ENCODE measurements around the gene TSHZ2. TPM values are rescaled to one million over a fixed set of nuclear protein-coding genes. Genes with fewer than 3 reads are reported as not detected.

The TSHZ2 gene
- total RNA-seq, 4 donors from 2014 or later = 1.0 to 3.5 (median 2.8) TPM

DNA sequence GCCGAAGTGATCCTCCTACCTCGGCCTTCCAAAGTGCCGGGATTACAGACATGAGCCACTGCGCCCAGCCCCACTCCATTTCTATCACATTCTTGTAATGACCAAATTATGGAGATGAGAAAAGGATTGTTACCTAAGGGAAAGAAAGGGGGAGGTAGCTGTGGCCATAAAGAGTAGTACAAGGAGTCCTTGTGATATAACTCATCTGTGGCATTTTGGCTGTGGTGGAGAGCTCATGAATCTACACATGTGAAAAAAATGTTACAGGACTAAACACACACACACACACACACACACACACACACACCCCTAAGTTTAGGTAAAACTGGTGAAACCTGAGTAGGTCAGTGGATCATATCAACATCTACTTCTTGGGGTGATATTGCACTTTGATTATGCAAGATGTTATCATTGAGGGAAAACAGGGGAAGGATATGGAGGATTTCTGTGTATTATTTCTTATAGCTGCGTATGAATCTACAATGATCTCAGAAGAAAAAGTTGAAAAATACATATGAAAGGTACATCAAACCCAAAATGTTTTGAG, 251.5 kb downstream of the TSHZ2 start:
- ATAC-seq (no peak), DNase-seq (no peak)
- Histone ChIP-seq H3K4me3 (no peak overlapping the region), H3K27me3 (no peaks in the 10 kb centered on the region), H3K27ac (no peak overlapping the region), H3K9me3 (no peaks in the 10 kb centered on the region), H3K4me1 (no peaks in the 10 kb centered on the region), H3K36me3 (no peaks in the 10 kb centered on the region)
- intact Hi-C loops (cut with DNase I; ENCODE audit: low total_unique reads) (no loop called here), in situ Hi-C loops (cut with MboI; ENCODE audit: low sequenced_read_pairs in 4 of 4) (no loop called here)
- no peak for TF ChIP-seq POLR2A (IDR thresholded peaks at IDR 0.05)

DNA sequence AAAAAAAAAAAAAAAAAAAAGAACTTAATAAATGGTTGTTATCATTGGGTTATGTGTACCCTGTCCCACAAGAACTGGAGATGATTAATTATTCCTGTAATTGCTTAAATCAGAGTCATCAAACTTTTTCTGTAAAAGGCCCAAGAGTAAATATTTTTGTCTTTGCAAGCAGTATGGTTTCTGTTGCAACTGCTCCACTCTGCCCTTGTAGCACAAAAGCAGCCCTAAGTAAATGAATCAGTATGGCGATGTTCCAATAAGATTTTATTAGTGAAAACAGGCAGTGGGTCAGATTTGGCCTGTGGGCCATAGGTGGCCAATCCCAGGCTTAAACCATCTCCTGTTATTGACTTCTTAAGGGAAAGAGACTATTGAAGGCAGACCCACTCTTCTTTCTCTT, 252.7 kb downstream of the TSHZ2 start:
- H3K9me3 ChIP-seq = no peaks in the 10 kb centered on the region
- no peaks in the 10 kb centered on the region for H3K36me3 ChIP-seq
- no peaks in the 10 kb centered on the region for H3K4me1 ChIP-seq
- in situ Hi-C loops (cut with MboI; ENCODE audit: low sequenced_read_pairs in 4 of 4) = no loop called here
- no peaks in the 10 kb centered on the region for H3K27me3 ChIP-seq
- ATAC-seq (no peak), DNase-seq (no peak)
- intact Hi-C loops (cut with DNase I; ENCODE audit: low total_unique reads) = no loop called here
- no peak overlapping the region for H3K27ac ChIP-seq
- TF ChIP-seq POLR2A (IDR thresholded peaks at IDR 0.05) = no peak
- TF ChIP-seq, protein P1, sequence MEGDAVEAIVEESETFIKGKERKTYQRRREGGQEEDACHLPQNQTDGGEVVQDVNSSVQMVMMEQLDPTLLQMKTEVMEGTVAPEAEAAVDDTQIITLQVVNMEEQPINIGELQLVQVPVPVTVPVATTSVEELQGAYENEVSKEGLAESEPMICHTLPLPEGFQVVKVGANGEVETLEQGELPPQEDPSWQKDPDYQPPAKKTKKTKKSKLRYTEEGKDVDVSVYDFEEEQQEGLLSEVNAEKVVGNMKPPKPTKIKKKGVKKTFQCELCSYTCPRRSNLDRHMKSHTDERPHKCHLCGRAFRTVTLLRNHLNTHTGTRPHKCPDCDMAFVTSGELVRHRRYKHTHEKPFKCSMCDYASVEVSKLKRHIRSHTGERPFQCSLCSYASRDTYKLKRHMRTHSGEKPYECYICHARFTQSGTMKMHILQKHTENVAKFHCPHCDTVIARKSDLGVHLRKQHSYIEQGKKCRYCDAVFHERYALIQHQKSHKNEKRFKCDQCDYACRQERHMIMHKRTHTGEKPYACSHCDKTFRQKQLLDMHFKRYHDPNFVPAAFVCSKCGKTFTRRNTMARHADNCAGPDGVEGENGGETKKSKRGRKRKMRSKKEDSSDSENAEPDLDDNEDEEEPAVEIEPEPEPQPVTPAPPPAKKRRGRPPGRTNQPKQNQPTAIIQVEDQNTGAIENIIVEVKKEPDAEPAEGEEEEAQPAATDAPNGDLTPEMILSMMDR (IDR thresholded peaks at IDR 0.05 in 4 of 5, conservative IDR thresholded peaks at IDR 0.05 in 1 of 5) = no peak
- H3K4me3 ChIP-seq = no peak overlapping the region

DNA sequence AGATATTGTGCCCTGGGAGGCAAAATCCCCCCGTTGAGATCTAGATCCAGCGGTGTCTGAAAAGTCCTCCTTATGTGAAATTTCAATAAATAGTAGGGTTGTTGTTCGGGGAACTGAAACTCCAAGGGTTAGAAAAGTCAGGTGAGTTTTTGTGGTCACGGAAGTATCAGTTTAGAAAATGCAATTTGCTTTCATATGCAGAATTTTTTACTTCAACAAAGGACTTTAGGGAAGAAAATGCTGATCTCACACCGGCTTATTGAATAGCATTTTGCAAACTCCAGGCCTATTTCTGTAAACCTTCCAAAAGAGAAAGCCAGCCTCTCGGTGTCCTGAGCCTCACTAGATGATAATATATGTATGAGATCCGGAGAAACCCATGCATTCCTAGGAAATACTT, 254.7 kb downstream of the TSHZ2 start:
- Histone ChIP-seq H3K27me3 (no peaks in the 10 kb centered on the region), H3K4me1 (no peaks in the 10 kb centered on the region), H3K36me3 (no peaks in the 10 kb centered on the region), H3K4me3 (no peak overlapping the region), H3K27ac (no peak overlapping the region), H3K9me3 (no peaks in the 10 kb centered on the region)
- intact Hi-C loops (cut with DNase I; ENCODE audit: low total_unique reads) (no loop called here), in situ Hi-C loops (cut with MboI; ENCODE audit: low sequenced_read_pairs in 4 of 4) (no loop called here)
- DNase-seq (no peak), ATAC-seq (no peak)
- TF ChIP-seq, protein P1 (IDR thresholded peaks at IDR 0.05 in 4 of 5, conservative IDR thresholded peaks at IDR 0.05 in 1 of 5) = no peak
- TF ChIP-seq POLR2A (IDR thresholded peaks at IDR 0.05) = no peak

DNA sequence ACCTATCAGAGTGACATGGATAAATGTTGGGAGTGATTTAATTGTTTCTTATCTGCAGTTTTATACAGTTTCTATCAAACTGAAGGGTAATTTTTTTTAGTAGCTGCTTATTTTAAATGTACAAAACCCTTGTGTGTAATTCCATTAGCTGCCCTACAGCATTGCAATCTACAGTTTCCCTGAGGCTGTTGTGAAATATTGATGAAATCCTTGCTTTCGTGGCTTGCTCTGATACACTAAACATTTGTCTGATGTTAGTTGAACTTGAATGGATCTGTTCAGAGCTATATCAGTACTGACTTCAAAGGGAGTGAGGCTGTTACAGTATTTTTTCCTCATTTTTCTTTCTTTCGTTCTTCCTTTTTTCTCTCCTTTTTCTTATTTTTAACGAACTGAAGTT, 255.4 kb downstream of the TSHZ2 start:
- TF ChIP-seq POLR2A (IDR thresholded peaks at IDR 0.05) = no peak
- TF ChIP-seq, protein P1 (IDR thresholded peaks at IDR 0.05 in 4 of 5, conservative IDR thresholded peaks at IDR 0.05 in 1 of 5) = no peak
- H3K4me3 ChIP-seq = no peak overlapping the region
- H3K4me1 ChIP-seq = no peaks in the 10 kb centered on the region
- H3K27ac ChIP-seq = no peak overlapping the region
- no peaks in the 10 kb centered on the region for H3K36me3 ChIP-seq
- in situ Hi-C loops (cut with MboI; ENCODE audit: low sequenced_read_pairs in 4 of 4) = no loop called here
- no peaks in the 10 kb centered on the region for H3K27me3 ChIP-seq
- DNase-seq (no peak), ATAC-seq (no peak)
- H3K9me3 ChIP-seq = no peaks in the 10 kb centered on the region
- intact Hi-C loops (cut with DNase I; ENCODE audit: low total_unique reads) = no loop called here

DNA sequence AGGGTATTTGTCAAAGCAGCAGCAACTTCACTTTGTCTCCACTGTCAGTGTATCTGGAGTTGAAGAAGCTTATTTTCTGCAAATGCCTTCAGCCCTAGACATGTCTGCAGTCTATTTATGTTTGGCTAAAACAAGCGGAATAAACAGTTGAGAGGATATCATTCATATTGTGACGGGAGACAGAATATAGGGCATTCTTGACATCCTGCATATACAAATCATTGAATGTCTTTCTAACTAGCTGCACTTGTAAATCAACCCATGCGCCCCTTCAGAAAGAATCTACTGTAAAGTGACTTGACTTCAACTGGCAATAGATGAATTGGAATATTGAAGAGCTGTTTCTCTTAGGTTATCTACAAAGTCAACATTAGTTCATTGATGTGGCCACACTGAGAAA, 258.9 kb downstream of the TSHZ2 start:
- H3K27me3 ChIP-seq = no peaks in the 10 kb centered on the region
- ATAC-seq (no peak), DNase-seq (no peak)
- no peaks in the 10 kb centered on the region for H3K4me1 ChIP-seq
- H3K36me3 ChIP-seq = no peaks in the 10 kb centered on the region
- H3K4me3 ChIP-seq = no peak overlapping the region
- in situ Hi-C loops (cut with MboI; ENCODE audit: low sequenced_read_pairs in 4 of 4) (no loop called here), intact Hi-C loops (cut with DNase I; ENCODE audit: low total_unique reads) (no loop called here)
- H3K27ac ChIP-seq = no peak overlapping the region
- TF ChIP-seq POLR2A (IDR thresholded peaks at IDR 0.05) = no peak
- TF ChIP-seq, protein P1 (IDR thresholded peaks at IDR 0.05 in 4 of 5, conservative IDR thresholded peaks at IDR 0.05 in 1 of 5) = no peak
- H3K9me3 ChIP-seq = no peaks in the 10 kb centered on the region
